PC-3 (cell line): ENCODE results near the gene SLIT1. TPM values are rescaled to one million over a fixed set of nuclear protein-coding genes. Genes with fewer than 3 reads are reported as not detected.

ENCODE experiments used
- ATAC-seq: fragments of 200-7000 bp; cut with Tn5 transposase; 2 replicates; pipeline ENCODE4 v1.9.1; 2020; ENCODE audit warnings: mild to moderate bottlenecking, moderate library complexity
- BruUV-seq: library from RNA; stranded (reverse); fragments of 400-500 nt; replicated peaks from 2 replicates; lab custom pipeline; 2021; lab: Mats Ljungman, UMichigan
- CTCF ChIA-PET: fragments of 300-600 bp; sonication (Branson Sonifier 250); formaldehyde crosslinking; loops from one replicate; lab custom pipeline; 2022; ENCODE audit warnings: antibody characterized with exemption; lab: Charles Lee
- POLR2A ChIA-PET: fragments of 300-600 bp; sonication (Branson Sonifier 250); formaldehyde crosslinking; loops from one replicate; lab custom pipeline; 2022; ENCODE audit warnings: antibody characterized with exemption; ENCODE audit not compliant: unreplicated experiment; lab: Charles Lee
- DNase-seq: peaks from one replicate; pipeline ENCODE4 v3.0.0-alpha.2; 2015
- H2AFZ ChIP-seq: fragments of 300-600 bp; sonication (generic); 2 replicates; pipeline ENCODE4 v1.6.0; 2016; ENCODE audit warnings: antibody characterized with exemption, low read length
- H3F3A ChIP-seq: fragments of 300-600 bp; sonication (generic); one replicate; pipeline ENCODE4 v1.6.0; 2017; ENCODE audit warnings: antibody characterized with exemption, low read length, control low read depth, mild to moderate bottlenecking; ENCODE audit not compliant: unreplicated experiment
- H3K27ac ChIP-seq: fragments of 300-600 bp; sonication (generic); 2 replicates; pipeline ENCODE4 v1.5.1; 2016; ENCODE audit warnings: mild to moderate bottlenecking, low read length
- H3K27me3 ChIP-seq: fragments of 300-600 bp; sonication (generic); 2 replicates; pipeline ENCODE4 v1.6.1; 2016; ENCODE audit warnings: low read length, mixed read lengths
- H3K36me3 ChIP-seq: fragments of 300-600 bp; sonication (generic); 2 replicates; pipeline ENCODE4 v1.6.1; 2016; ENCODE audit warnings: low read depth, mixed run types, low read length, mixed read lengths
- H3K4me1 ChIP-seq: fragments of 300-600 bp; sonication (generic); 2 replicates; pipeline ENCODE4 v1.5.1; 2016; ENCODE audit warnings: low read length; ENCODE audit not compliant: insufficient read depth
- H3K4me2 ChIP-seq: fragments of 300-600 bp; sonication (generic); 2 replicates; pipeline ENCODE4 v1.6.0; 2016; ENCODE audit warnings: low read length
- H3K4me3 ChIP-seq: fragments of 300-600 bp; sonication (generic); 2 replicates; pipeline ENCODE4 v1.5.1; 2016; ENCODE audit warnings: mild to moderate bottlenecking, low read length, mixed read lengths
- H3K79me2 ChIP-seq: fragments of 300-600 bp; sonication (generic); 2 replicates; pipeline ENCODE4 v1.6.1; 2017; ENCODE audit warnings: low read length, mixed read lengths
- H3K9ac ChIP-seq: fragments of 300-600 bp; sonication (generic); 2 replicates; pipeline ENCODE4 v1.6.0; 2016; ENCODE audit warnings: mild to moderate bottlenecking, low read length
- H3K9me2 ChIP-seq: fragments of 300-600 bp; sonication (generic); replicated peaks from 2 replicates; pipeline ENCODE4 v1.6.1; 2016; ENCODE audit warnings: mixed run types, low read length, mixed read lengths
- H3K9me3 ChIP-seq: fragments of 300-600 bp; sonication (generic); 2 replicates; pipeline ENCODE4 v1.6.1; 2016; ENCODE audit warnings: low read length, mixed read lengths
- H4K20me1 ChIP-seq: fragments of 300-600 bp; sonication (generic); 2 replicates; pipeline ENCODE4 v1.6.1; 2016; ENCODE audit warnings: low read length, mixed read lengths
- CTCF ChIP-seq: fragments of 300-600 bp; sonication (generic); conservative IDR thresholded peaks from 2 replicates; pipeline ENCODE4 v1.5.1; 2017; ENCODE audit warnings: antibody characterized with exemption, low read depth, mild to moderate bottlenecking, low read length
- EZH2 ChIP-seq: fragments of 300-600 bp; sonication (generic); IDR thresholded peaks from one replicate; pipeline ENCODE4 v1.6.1; 2017; ENCODE audit warnings: antibody characterized with exemption, mild to moderate bottlenecking, low read length; ENCODE audit not compliant: unreplicated experiment
- EZH2phosphoT487 ChIP-seq: fragments of 300-600 bp; sonication (generic); IDR thresholded peaks from 2 replicates; pipeline ENCODE4 v1.6.1; 2018; ENCODE audit warnings: mild to moderate bottlenecking, antibody characterized with exemption, low read length, borderline replicate concordance
- intact Hi-C: fragments of 100-400 bp; cut with micrococcal nuclease; formaldehyde crosslinking; loops from 2 replicates; pipeline ENCODE4 v1.9.0; 2023
- total RNA-seq: library from RNA; depleted of rRNA; stranded (reverse); fragments of >200 nt; gene quantifications from 2 replicates; pipeline ENCODE4 v1.2.3, GENCODE V29; 2014

Gene SLIT1
- total RNA-seq, 1 experiment from 2014 or later = not detected

DNA sequence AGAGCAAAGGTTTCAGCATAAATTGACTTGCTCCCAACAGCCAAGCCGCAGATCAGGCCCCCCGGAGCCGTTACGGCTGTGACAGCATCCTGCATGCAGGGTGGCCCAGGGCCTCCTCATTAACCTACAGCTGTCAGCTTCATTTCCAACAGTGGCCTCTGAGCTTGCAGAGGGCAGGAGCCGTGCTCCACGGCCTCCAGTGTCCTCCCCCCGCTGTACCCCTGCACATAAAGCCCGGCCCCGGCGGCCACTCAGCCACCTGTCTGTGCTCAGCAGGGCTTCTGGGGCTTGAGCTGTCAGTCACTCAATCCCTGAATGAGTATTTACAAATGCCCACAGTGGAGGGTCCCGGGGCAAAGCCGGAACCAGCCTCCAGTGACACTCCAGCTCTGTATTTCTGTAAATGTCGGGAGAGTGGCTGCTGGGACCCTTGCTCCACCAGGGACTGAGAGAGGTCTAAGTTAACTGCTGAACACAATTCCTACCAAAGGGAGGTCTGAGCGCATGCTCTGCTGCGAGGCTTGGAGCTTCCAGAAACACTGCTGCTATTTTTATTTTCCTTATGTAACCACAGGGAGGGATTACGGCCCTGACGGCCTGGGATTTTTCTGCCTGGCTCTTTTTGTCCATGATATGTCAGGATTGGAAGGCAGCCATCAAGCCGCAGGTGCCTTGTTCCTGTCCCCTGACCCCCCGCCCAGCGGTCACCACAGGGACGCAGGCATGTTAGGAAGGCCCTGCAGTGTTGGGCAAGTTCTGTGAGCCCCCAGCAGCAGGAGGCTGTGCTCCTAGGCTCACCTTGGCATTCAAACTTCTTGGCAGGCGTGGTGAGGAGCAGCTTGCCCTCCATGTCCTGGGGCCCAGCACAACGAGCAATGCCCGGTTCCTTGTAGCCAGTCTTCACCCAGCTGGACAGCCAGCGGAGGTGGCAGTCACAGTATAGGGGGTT lies 165.0 kb downstream of the SLIT1 start:
- no peak overlapping the region for H3K9ac ChIP-seq
- ChIA-PET CTCF (no interaction called here), POLR2A (no interaction called here)
- no peak overlapping the region for H3K4me3 ChIP-seq
- ATAC-seq (no peak), DNase-seq (no peak)
- H3K4me2 ChIP-seq = no peak overlapping the region
- no peaks in the 10 kb centered on the region for H3K27me3 ChIP-seq
- TF ChIP-seq EZH2 (no peak), CTCF (no peak), EZH2phosphoT487 (no peak)
- no peak overlapping the region for H3K27ac ChIP-seq
- BruUV-seq = no TSS peak
- no peaks in the 10 kb centered on the region; the same call in 1 of the 2 replicates for H3K36me3 ChIP-seq
- H4K20me1 ChIP-seq = no peaks in the 10 kb centered on the region
- H3F3A ChIP-seq = no peaks in the 10 kb centered on the region
- no peaks in the 10 kb centered on the region for H3K9me3 ChIP-seq
- intact Hi-C loops = loop anchor here (5.0 to 10.0 kb wide), 2 partner anchors 178 to 256 kb away; no protein-coding TSS in a partner anchor
- no peak overlapping the region for H2AFZ ChIP-seq
- peaks cover 25% of the 10 kb centered on the region for H3K4me1 ChIP-seq
- H3K79me2 ChIP-seq = no peaks in the 10 kb centered on the region
- no peaks in the 10 kb centered on the region for H3K9me2 ChIP-seq

- no peak overlapping the region for H3K27ac ChIP-seq
- H3F3A ChIP-seq = no peaks in the 10 kb centered on the region
- H3K9ac ChIP-seq = no peak overlapping the region
- no peaks in the 10 kb centered on the region for H3K36me3 ChIP-seq
- ChIA-PET POLR2A (no interaction called here), CTCF (no interaction called here)
- BruUV-seq = no TSS peak
- no peaks in the 10 kb centered on the region for H3K27me3 ChIP-seq
- no peak overlapping the region for H3K4me3 ChIP-seq
- H3K9me3 ChIP-seq = no peaks in the 10 kb centered on the region
- intact Hi-C loops = no loop called here
- H2AFZ ChIP-seq = no peak overlapping the region
- no peak overlapping the region for H3K4me2 ChIP-seq
- no peaks in the 10 kb centered on the region for H3K79me2 ChIP-seq
- peaks cover 13% of the 10 kb centered on the region for H3K4me1 ChIP-seq
- no peaks in the 10 kb centered on the region for H3K9me2 ChIP-seq
- H4K20me1 ChIP-seq = no peaks in the 10 kb centered on the region
- TF ChIP-seq CTCF (no peak), EZH2phosphoT487 (no peak), EZH2 (no peak)
- no peak for DNase-seq
- no peak for ATAC-seq
Observed at GRCh38 chr10:97019213-97019844, 166.4 kb downstream of the SLIT1 start.
